ENCODE measurements around the gene KCND2. TPM values are rescaled to one million over a fixed set of nuclear protein-coding genes. Genes with fewer than 3 reads are reported as not detected.

Gene KCND2
- total and polyA plus RNA-seq, 2 of the 8 experiments (the other 6 are each of a cell fraction or from before 2014, with no cell fraction given): 4.6 to 7.7 TPM

GRCh38 chr7:120332433-120332832, 59.5 kb downstream of the KCND2 start:
- Histone ChIP-seq H2BK20ac (ENCODE audit: low read length) (no peak overlapping the region), H3K18ac (ENCODE audit: extremely low read depth, low read length) (no peak overlapping the region), H2BK5ac (ENCODE audit: low read depth, low read length) (no peak overlapping the region), H3K4me1 (replicated peaks in 1 of 4; ENCODE audit: control insufficient read depth in 3 of 4, insufficient read depth in 4 of 4, low read length in 3 of 4) (no peaks in the 10 kb centered on the region), H3K4ac (replicated peaks; ENCODE audit: insufficient read length, low read depth, low read length) (no peak overlapping the region), H3K23ac (ENCODE audit: insufficient read length) (no peak overlapping the region), H3K79me1 (ENCODE audit: low read depth, low read length) (no peaks in the 10 kb centered on the region), H3K4me3 (ENCODE audit: extremely low read depth in 1 of 4, insufficient read depth in 2 of 4, low read depth in 3 of 4, low read length in 4 of 4) (no peak overlapping the region), H2AFZ (ENCODE audit: low read length) (no peak overlapping the region), H3K27ac (ENCODE audit: low read depth, low read length) (no peak overlapping the region), H4K8ac (ENCODE audit: extremely low read depth, insufficient read depth, low read length) (no peak overlapping the region), H3K4me2 (ENCODE audit: insufficient read depth in 1 of 2, low read depth in 2 of 2, low read length in 2 of 2) (no peak overlapping the region), H2AK5ac (ENCODE audit: low read depth, low read length) (no peak overlapping the region), H2BK120ac (replicated peaks; ENCODE audit: low read depth, low read length) (no peak overlapping the region), H3K56ac (replicated peaks; ENCODE audit: insufficient read length, low read depth, low read length) (no peak overlapping the region), H4K20me1 (replicated peaks in 1 of 2; ENCODE audit: control insufficient read depth in 1 of 2, insufficient read depth in 2 of 2, low read length in 2 of 2) (no peaks in the 10 kb centered on the region), H3K36me3 (ENCODE audit: control insufficient read depth in 2 of 4, insufficient read depth in 4 of 4, low read length in 3 of 4) (no peaks in the 10 kb centered on the region), H3K14ac (ENCODE audit: insufficient read length) (no peak overlapping the region), H4K91ac (replicated peaks; ENCODE audit: insufficient read length, low read length) (no peak overlapping the region), H2BK15ac (ENCODE audit: low read length) (no peak overlapping the region), H3K79me2 (ENCODE audit: control insufficient read depth in 1 of 2, insufficient read depth in 2 of 2, low read length in 2 of 2) (no peaks in the 10 kb centered on the region), H4K5ac (ENCODE audit: insufficient read length, low read depth, low read length) (no peak overlapping the region), H3K9me3 (ENCODE audit: insufficient read depth in 2 of 2, low read depth in 1 of 2, low read length in 1 of 2) (no peaks in the 10 kb centered on the region), H3K23me2 (ENCODE audit: low read depth, low read length) (no peaks in the 10 kb centered on the region), H2BK12ac (ENCODE audit: low read depth, low read length) (no peak overlapping the region), H3K27me3 (replicated peaks in 1 of 4; ENCODE audit: control insufficient read depth in 3 of 4, extremely low read depth in 1 of 4, insufficient read depth in 3 of 4, low read length in 3 of 4) (no peaks in the 10 kb centered on the region), H3K9ac (replicated peaks in 1 of 4; ENCODE audit: extremely low read depth in 1 of 4, low read depth in 3 of 4, low read length in 3 of 4) (no peak overlapping the region)
- 98% methylated on average over 2 of the region's 2 CpGs; no CpG with 5 or more reads in 1 of the 2 experiments for WGBS, 2 experiments (ENCODE audit: extremely low coverage in 1 of 2, insufficient coverage in 1 of 2, insufficient read length in 1 of 2, insufficient replicate concordance in 2 of 2, low coverage in 1 of 2, low lambda C conversion rate in 2 of 2, missing lambda C conversion rate in 1 of 2)
- no peak for DNase-seq (ENCODE audit: low read depth in 1 of 2, low spot score in 2 of 2)
- TF ChIP-seq BCL11A (IDR thresholded peaks at IDR 0.05; ENCODE audit: low read depth in 2 of 2, low read length in 2 of 2): no peak
- no peak for TF ChIP-seq SIRT6 (IDR thresholded peaks at IDR 0.05; ENCODE audit: low read length)
- TF ChIP-seq CTCF (IDR thresholded peaks at IDR 0.05; ENCODE audit: control extremely low read depth in 1 of 3, insufficient read depth in 1 of 3, low read depth in 1 of 3, low read length in 3 of 3): no peak
- no peak for TF ChIP-seq CHD1 (IDR thresholded peaks at IDR 0.05; ENCODE audit: low read depth, low read length)
- no peak for TF ChIP-seq CTBP2 (IDR thresholded peaks at IDR 0.05; ENCODE audit: borderline replicate concordance, insufficient read depth, insufficient read length, low read length)
- no peak for TF ChIP-seq CBX8 (IDR thresholded peaks at IDR 0.05; ENCODE audit: borderline replicate concordance, low read depth, low read length)
- no peak for TF ChIP-seq JUN (IDR thresholded peaks at IDR 0.05; ENCODE audit: low read depth, low read length)
- TF ChIP-seq PHF8 (conservative IDR thresholded peaks at IDR 0.05; ENCODE audit: low read depth, low read length): no peak
- TF ChIP-seq SP4 (IDR thresholded peaks at IDR 0.05; ENCODE audit: low read length): no peak
- no peak for TF ChIP-seq ATF3 (IDR thresholded peaks at IDR 0.05; ENCODE audit: insufficient read depth, low read depth, low read length)
- no peak for TF ChIP-seq FOSL1 (IDR thresholded peaks at IDR 0.05; ENCODE audit: insufficient read depth, low read depth, low read length)
- no peak for FAIRE-seq
- ChIA-PET POLR2A (ENCODE audit: partially characterized antibody) (interaction anchor here (0.7 kb wide), 1 partner anchor 21 kb away, joined by 3 read pairs; no protein-coding TSS in a partner anchor), CTCF (ENCODE audit: partially characterized antibody) (no interaction called here)
